Endothelial cell of umbilical vein (primary cell): Measurements from ENCODE around the gene ZNF772. TPM values are rescaled to one million over a fixed set of nuclear protein-coding genes. Genes with fewer than 3 reads are reported as not detected.
"Not testable (repeated sequence)": the region's sequence is repeated elsewhere in the genome, so short reads cannot be mapped to it uniquely, and the experiment has no call there.

Experiments used
- BruUV-seq: library from RNA; stranded (reverse); fragments of 400-500 nt; replicated peaks from 2 replicates; lab custom pipeline; 2021; lab: Mats Ljungman, UMichigan
- CTCF ChIA-PET: fragments of 300-600, 350-600 bp; sonication (Branson Sonifier 250); formaldehyde crosslinking; loops from one replicate; lab custom pipeline; 2021; ENCODE audit warnings: antibody characterized with exemption, inconsistent platforms; lab: Charles Lee
- POLR2A ChIA-PET: fragments of 300-600, 350-600 bp; sonication (Branson Sonifier 250); formaldehyde crosslinking; loops from one replicate; lab custom pipeline; 2021; ENCODE audit warnings: antibody characterized with exemption, inconsistent platforms; lab: Charles Lee
- DNase-seq: peaks from one replicate; pipeline ENCODE4 v3.0.0-alpha.2; 2011; ENCODE audit warnings: low read depth, low spot score
- FAIRE-seq: peaks from 2 replicates; lab custom pipeline; 2011; peaks lifted over from hg19 to GRCh38; lab: Jason Lieb, UNC
- H2AFZ ChIP-seq: 2 replicates; pipeline ENCODE4 v1.6.0; 2012; ENCODE audit warnings: low read depth, low read length, control low read depth, inconsistent platforms
- H3K27ac ChIP-seq: 2 replicates; pipeline ENCODE4 v1.5.1; 2011; ENCODE audit warnings: low read depth, mild to moderate bottlenecking, control low read depth, low read length, moderate library complexity; ENCODE audit not compliant: insufficient read depth
- H3K27me3 ChIP-seq, 2 experiments: 2 replicates each; pipeline versions ENCODE4 v1.6.0 to v1.6.1; 2011; ENCODE audit warnings: low read length in 2 of 2, mixed read lengths in 1 of 2; ENCODE audit not compliant: control insufficient read depth in 2 of 2, insufficient read depth in 2 of 2
- H3K36me3 ChIP-seq, 2 experiments: 2 replicates in 1 of 2; 3 replicates in 1 of 2; pipeline ENCODE4 v1.5.1; 2011; ENCODE audit warnings: low read length in 2 of 2, mild to moderate bottlenecking in 1 of 2, moderate library complexity in 1 of 2; ENCODE audit not compliant: control insufficient read depth in 2 of 2, insufficient read depth in 2 of 2; ENCODE audit errors: extremely low read depth in 1 of 2
- H3K4me1 ChIP-seq: 3 replicates; pipeline ENCODE4 v1.5.1; 2011; ENCODE audit warnings: mild to moderate bottlenecking, low read length; ENCODE audit not compliant: control insufficient read depth, insufficient read depth; ENCODE audit errors: extremely low read depth
- H3K4me2 ChIP-seq: 2 replicates; pipeline ENCODE4 v1.6.1; 2011; ENCODE audit warnings: low read length, control low read depth, mixed read lengths; ENCODE audit not compliant: insufficient read depth
- H3K4me3 ChIP-seq, 3 experiments: fragments of 200-600 bp in 1 of 3; sonication (generic), shearing (Covaris generic) in 1 of 3; replicated peaks in 1 of 3; 2 replicates each; pipeline ENCODE4 v1.5.1; 2011 to 2016; ENCODE audit warnings: control low read depth in 3 of 3, low read length in 3 of 3, mild to moderate bottlenecking in 2 of 3, inconsistent platforms in 1 of 3, low read depth in 1 of 3, moderate library complexity in 1 of 3; ENCODE audit not compliant: insufficient read depth in 1 of 3
- H3K79me2 ChIP-seq: 2 replicates; pipeline ENCODE4 v1.6.0; 2012; ENCODE audit warnings: low read length, inconsistent platforms; ENCODE audit not compliant: control insufficient read depth, insufficient read depth
- H3K9ac ChIP-seq: replicated peaks from 2 replicates; pipeline ENCODE3; 2011; ENCODE audit warnings: low read length, control low read depth; ENCODE audit not compliant: insufficient read depth; ENCODE audit errors: extremely low read depth
- H3K9me1 ChIP-seq: replicated peaks from 3 replicates; pipeline ENCODE4 v1.6.0; 2011; ENCODE audit warnings: mild to moderate bottlenecking, low read length; ENCODE audit not compliant: control insufficient read depth, insufficient read depth; ENCODE audit errors: extremely low read depth
- H3K9me3 ChIP-seq: replicated peaks from 2 replicates; pipeline ENCODE4 v1.5.1; 2012; ENCODE audit warnings: low read length, inconsistent platforms; ENCODE audit not compliant: control insufficient read depth, insufficient read depth
- H4K20me1 ChIP-seq: replicated peaks from 2 replicates; pipeline ENCODE3; 2011; ENCODE audit warnings: mild to moderate bottlenecking, low read length; ENCODE audit not compliant: control insufficient read depth, insufficient read depth; ENCODE audit errors: extremely low read depth
- EZH2 ChIP-seq: IDR thresholded peaks from 2 replicates; pipeline ENCODE4 v1.6.1; 2012; ENCODE audit warnings: borderline replicate concordance, low read depth, mild to moderate bottlenecking, moderate library complexity, low read length, inconsistent platforms; ENCODE audit not compliant: severe bottlenecking
- FOS ChIP-seq: IDR thresholded peaks from 2 replicates; pipeline ENCODE4 v1.6.1; 2011; ENCODE audit warnings: mild to moderate bottlenecking, low read length, moderate library complexity, borderline replicate concordance; ENCODE audit not compliant: insufficient read depth
- GATA2 ChIP-seq: IDR thresholded peaks from 2 replicates; pipeline ENCODE4 v1.7.0; 2011; ENCODE audit warnings: low read depth, mild to moderate bottlenecking, moderate library complexity, mixed read lengths, low read length; ENCODE audit not compliant: insufficient read length, insufficient read depth
- JUN ChIP-seq: IDR thresholded peaks from 2 replicates; pipeline ENCODE4 v1.6.1; 2011; ENCODE audit warnings: borderline replicate concordance, low read depth; ENCODE audit not compliant: insufficient read length, insufficient read depth
- MAX ChIP-seq: IDR thresholded peaks from 2 replicates; pipeline ENCODE4 v1.6.1; 2011; ENCODE audit not compliant: insufficient read depth, insufficient read length
- MYC ChIP-seq: IDR thresholded peaks from one replicate; pipeline ENCODE4 v1.6.1; 2011; ENCODE audit warnings: mild to moderate bottlenecking, low read depth, low read length
- POLR2A ChIP-seq: IDR thresholded peaks from 2 replicates; pipeline ENCODE4 v1.6.1; 2012; ENCODE audit warnings: low read depth, mild to moderate bottlenecking, control low read depth, low read length
- POLR2AphosphoS5 ChIP-seq: IDR thresholded peaks from 2 replicates; pipeline ENCODE4 v1.6.1; 2012; ENCODE audit warnings: low read depth, mild to moderate bottlenecking, control low read depth, low read length, moderate library complexity; ENCODE audit not compliant: insufficient read depth
- dilution Hi-C: fragments of 300-500 bp; cut with MboI; formaldehyde crosslinking; loops from one replicate; pipeline ENCODE4 v1.15.0; 2019; ENCODE audit warnings: low sequenced_read_pairs; ENCODE audit not compliant: extremely low pct_ligation_motif_present
- intact Hi-C: fragments of 100-400 bp; cut with micrococcal nuclease; formaldehyde crosslinking; loops from one replicate; pipeline ENCODE4 v1.10.0; 2022
- polyA plus RNA-seq, 4 experiments: library from polyadenylated mRNA; depleted of rRNA in 3 of 4; stranded (reverse) in 3 of 4; unstranded in 1 of 4; fragments of >200 nt; gene quantifications; 2 replicates each; pipeline versions ENCODE4 v1.2.1 to v1.2.3, GENCODE V29; 2011 to 2012; ENCODE audit warnings: missing spikeins in 1 of 4
- total RNA-seq: library from RNA; stranded (reverse); gene quantifications from 2 replicates; pipeline ENCODE4 v1.2.3, GENCODE V29; 2021
- TF ChIP-seq, protein P1 (sequence below), 2 donors: IDR thresholded peaks; 1 replicate in 1 of 2; 2 replicates in 1 of 2; pipeline ENCODE4 v1.5.1; 2011; ENCODE audit warnings: low read length in 2 of 2, mild to moderate bottlenecking in 2 of 2, moderate library complexity in 2 of 2, control low read depth in 1 of 2, inconsistent platforms in 1 of 2, low read depth in 1 of 2; ENCODE audit not compliant: insufficient read depth in 1 of 2; ENCODE audit errors: extremely low read depth in 1 of 2

Gene ZNF772
- total and polyA plus RNA-seq, 2 donors (not counting 3 experiments of a cell fraction or from before 2014, with no cell fraction given): 3.1 to 6.4 TPM

DNA sequence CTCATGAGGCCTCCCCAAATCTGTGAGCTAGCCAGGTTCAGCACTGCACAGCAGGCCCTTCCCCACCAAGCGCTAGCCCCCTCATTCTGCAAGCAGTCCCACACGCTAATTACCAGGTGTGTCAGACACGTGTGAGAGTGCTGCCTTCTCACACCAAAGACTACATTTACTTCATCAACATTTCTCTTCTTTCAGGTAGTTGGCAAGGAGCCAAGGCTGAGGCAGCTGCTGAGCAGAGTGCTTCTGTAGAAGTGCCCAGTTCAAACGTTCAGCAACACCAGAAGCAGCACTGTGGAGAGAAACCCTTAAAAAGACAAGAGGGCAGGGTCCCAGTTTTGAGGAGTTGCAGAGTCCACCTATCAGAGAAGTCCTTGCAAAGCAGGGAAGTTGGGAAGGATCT lies 28.8 kb upstream of the ZNF772 start:
- intact Hi-C loops: no loop called here
- Histone ChIP-seq H3K4me2 (no peak overlapping the region), H3K9ac (no peak overlapping the region), H2AFZ (no peak overlapping the region), H4K20me1 (no peaks in the 10 kb centered on the region), H3K27ac (no peak overlapping the region), H3K79me2 (peaks cover 4% of the 10 kb centered on the region), H3K9me3 (peaks cover 4% of the 10 kb centered on the region), H3K4me3 (no peak overlapping the region), H3K4me1 (no peaks in the 10 kb centered on the region), H3K36me3 (peaks cover 3 to 25% of the 10 kb centered on the region in 2 experiments), H3K27me3 (no peaks in the 10 kb centered on the region), H3K9me1 (no peaks in the 10 kb centered on the region)
- FAIRE-seq (no peak), DNase-seq (no peak)
- TF ChIP-seq POLR2AphosphoS5: no peak
- TF ChIP-seq MYC: no peak
- TF ChIP-seq POLR2A: no peak
- TF ChIP-seq GATA2: no peak
- TF ChIP-seq, protein P1, sequence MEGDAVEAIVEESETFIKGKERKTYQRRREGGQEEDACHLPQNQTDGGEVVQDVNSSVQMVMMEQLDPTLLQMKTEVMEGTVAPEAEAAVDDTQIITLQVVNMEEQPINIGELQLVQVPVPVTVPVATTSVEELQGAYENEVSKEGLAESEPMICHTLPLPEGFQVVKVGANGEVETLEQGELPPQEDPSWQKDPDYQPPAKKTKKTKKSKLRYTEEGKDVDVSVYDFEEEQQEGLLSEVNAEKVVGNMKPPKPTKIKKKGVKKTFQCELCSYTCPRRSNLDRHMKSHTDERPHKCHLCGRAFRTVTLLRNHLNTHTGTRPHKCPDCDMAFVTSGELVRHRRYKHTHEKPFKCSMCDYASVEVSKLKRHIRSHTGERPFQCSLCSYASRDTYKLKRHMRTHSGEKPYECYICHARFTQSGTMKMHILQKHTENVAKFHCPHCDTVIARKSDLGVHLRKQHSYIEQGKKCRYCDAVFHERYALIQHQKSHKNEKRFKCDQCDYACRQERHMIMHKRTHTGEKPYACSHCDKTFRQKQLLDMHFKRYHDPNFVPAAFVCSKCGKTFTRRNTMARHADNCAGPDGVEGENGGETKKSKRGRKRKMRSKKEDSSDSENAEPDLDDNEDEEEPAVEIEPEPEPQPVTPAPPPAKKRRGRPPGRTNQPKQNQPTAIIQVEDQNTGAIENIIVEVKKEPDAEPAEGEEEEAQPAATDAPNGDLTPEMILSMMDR (IDR thresholded peaks at IDR 0.05; ENCODE audit: extremely low read depth in 1 of 2, insufficient read depth in 1 of 2, low read depth in 1 of 2, low read length in 2 of 2): no peak
- no peak for TF ChIP-seq MAX
- TF ChIP-seq FOS: no peak
- TF ChIP-seq EZH2: no peak
- TF ChIP-seq JUN: no peak
- dilution Hi-C loops: no loop called here
- ChIA-PET CTCF (no interaction called here), POLR2A (no interaction called here)
- BruUV-seq: no TSS peak

DNA sequence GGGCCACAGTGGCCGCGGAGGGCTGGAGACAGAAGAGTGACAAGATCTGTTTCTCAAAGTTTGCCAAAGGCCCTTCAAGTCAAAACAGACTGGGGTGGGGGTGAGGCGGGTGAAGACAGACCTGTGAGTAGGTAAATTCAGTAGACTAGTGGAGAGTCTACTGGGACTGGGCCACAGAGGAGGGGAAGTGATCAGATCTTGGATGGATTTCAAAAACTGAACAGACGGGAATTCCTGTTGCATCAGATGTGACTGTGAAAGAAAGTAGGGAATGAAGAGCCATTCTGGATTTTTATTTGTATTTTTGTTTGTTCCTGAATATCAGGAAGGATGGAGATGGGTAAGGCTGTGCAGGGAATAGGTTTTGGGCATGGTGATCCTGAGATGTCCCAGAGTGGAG lies 23.0 kb upstream of the ZNF772 start:
- BruUV-seq, H3K27ac ChIP-seq, H3K9me3 ChIP-seq, H3K9me1 ChIP-seq, H2AFZ ChIP-seq, dilution Hi-C loops, H3K79me2 ChIP-seq, DNase-seq, intact Hi-C loops, H4K20me1 ChIP-seq, H3K36me3 ChIP-seq, POLR2A ChIA-PET, H3K27me3 ChIP-seq, H3K9ac ChIP-seq, H3K4me1 ChIP-seq: not testable (repeated sequence)
- Histone ChIP-seq H3K4me3 (peak overlapping the region; percentile 8 to 44 (median 17)), H3K4me2 (peak overlapping the region; percentile 77)
- CTCF ChIA-PET: interaction anchor here (1.0 kb wide), 1 partner anchor 23 kb away, joined by 4 read pairs; the partner anchor contains the start of gene ZNF772
- FAIRE-seq: peak; percentile 83
